RPMI8226 (cell line): ENCODE data around the gene MOV10L1.
A peak's percentile ranks its signal among the peaks of the same experiment; 100 is the strongest.

ENCODE experiments used
- DNase-seq: peaks from one replicate; pipeline ENCODE4 v3.0.0-alpha.2; 2015

Gene MOV10L1

GRCh38 chr22:50177537-50178470 lies 88.0 kb downstream of the MOV10L1 start:
- DNase-seq, result no peak

GRCh38 chr22:50178471-50178864 lies 88.7 kb downstream of the MOV10L1 start:
- DNase-seq, result no peak

GRCh38 chr22:50178871-50179869 lies 89.4 kb downstream of the MOV10L1 start:
- DNase-seq, result no peak

GRCh38 chr22:50179937-50180726 lies 90.3 kb downstream of the MOV10L1 start:
- no peak for DNase-seq

- no peak for DNase-seq
Observed at GRCh38 chr22:50180727-50181521, 91.1 kb downstream of the MOV10L1 start.

- DNase-seq, result peak; percentile 47
Observed at GRCh38 chr22:50182176-50183081, 92.6 kb downstream of the MOV10L1 start.

GRCh38 chr22:50183141-50183971 lies 93.5 kb downstream of the MOV10L1 start:
- no peak for DNase-seq

- no peak for DNase-seq
Observed at GRCh38 chr22:50184004-50184901, 94.4 kb downstream of the MOV10L1 start.

GRCh38 chr22:50184902-50185374 lies 95.1 kb downstream of the MOV10L1 start:
- no peak for DNase-seq

- peak; percentile 94 for DNase-seq
Observed at GRCh38 chr22:50185375-50186087, 95.7 kb downstream of the MOV10L1 start, which contains the start of gene TRABD. Gene TRABD, plus strand, starts transcription at chr22:50185913. Its CDS starts 7,148 bp downstream, at chr22:50193061.

GRCh38 chr22:50186181-50186714 lies 96.4 kb downstream of the MOV10L1 start:
- DNase-seq, result no peak

GRCh38 chr22:50186761-50187523 lies 97.1 kb downstream of the MOV10L1 start:
- peak; percentile 74 for DNase-seq

- no peak for DNase-seq
Observed at GRCh38 chr22:50188356-50188755, 98.5 kb downstream of the MOV10L1 start.

GRCh38 chr22:50189184-50189848 lies 99.5 kb downstream of the MOV10L1 start:
- DNase-seq, result peak; percentile 86

GRCh38 chr22:50189849-50190181 lies 100.0 kb downstream of the MOV10L1 start:
- peak; percentile 81 for DNase-seq
